GM21390 (cell line): ENCODE data around the gene KRT39.
"Not testable (repeated sequence)": the region's sequence is repeated elsewhere in the genome, so short reads cannot be mapped to it uniquely, and the experiment has no call there.

Source experiments
- ATAC-seq: cut with Tn5 transposase; IDR thresholded peaks from one replicate; pipeline ENCODE4 v1.9.1; 2021; ENCODE audit not compliant: unreplicated experiment

The KRT39 gene

GRCh38 chr17:40944531-40944930 is 22.2 kb downstream of the KRT39 start:
- ATAC-seq = no peak

- ATAC-seq = no peak
These were observed 24.2 kb downstream of the KRT39 start for GRCh38 chr17:40942553-40942952.

GRCh38 chr17:40940266-40940665 is 26.5 kb downstream of the KRT39 start:
- no peak for ATAC-seq

GRCh38 chr17:40938981-40939380 is 27.8 kb downstream of the KRT39 start:
- ATAC-seq = no peak

GRCh38 chr17:40937384-40937819 is 29.3 kb downstream of the KRT39 start, which contains the start of gene KRT23:
TSS of gene KRT23 (minus strand) at chr17:40937646. CDS start at chr17:40936603, 1,043 bp downstream.
- ATAC-seq = no peak

GRCh38 chr17:40936976-40937375 is 29.8 kb downstream of the KRT39 start:
- ATAC-seq = no peak

- ATAC-seq = no peak
These were observed 30.2 kb downstream of the KRT39 start for GRCh38 chr17:40936437-40936971.

GRCh38 chr17:40935624-40936023 is 31.1 kb downstream of the KRT39 start:
- no peak for ATAC-seq

GRCh38 chr17:40932608-40933007 is 34.1 kb downstream of the KRT39 start:
- no peak for ATAC-seq

GRCh38 chr17:40931311-40931710 is 35.4 kb downstream of the KRT39 start:
- ATAC-seq = no peak

- no peak for ATAC-seq
These were observed 40.4 kb downstream of the KRT39 start for GRCh38 chr17:40926341-40926740.

- no peak for ATAC-seq
These were observed 44.5 kb downstream of the KRT39 start for GRCh38 chr17:40922239-40922638.

GRCh38 chr17:40921026-40921425 is 45.7 kb downstream of the KRT39 start:
- ATAC-seq = no peak

GRCh38 chr17:40917116-40917515 is 49.6 kb downstream of the KRT39 start:
- ATAC-seq = not testable (repeated sequence)

GRCh38 chr17:40916366-40916765 is 50.4 kb downstream of the KRT39 start:
- no peak for ATAC-seq

- no peak for ATAC-seq
These were observed 51.0 kb downstream of the KRT39 start for GRCh38 chr17:40915721-40916256.

GRCh38 chr17:40915199-40915661 is 51.5 kb downstream of the KRT39 start:
- ATAC-seq = no peak

GRCh38 chr17:40914075-40914855 is 52.5 kb downstream of the KRT39 start:
- no peak for ATAC-seq

- no peak for ATAC-seq
These were observed 54.1 kb downstream of the KRT39 start for GRCh38 chr17:40912486-40913210.

- ATAC-seq = no peak
These were observed 56.3 kb downstream of the KRT39 start for GRCh38 chr17:40910441-40910841.

- no peak for ATAC-seq
These were observed 57.0 kb downstream of the KRT39 start for GRCh38 chr17:40909755-40910154.

- no peak for ATAC-seq
These were observed 57.4 kb downstream of the KRT39 start for GRCh38 chr17:40909351-40909750.
